ENCODE data around the gene NAALADL2. TPM values are rescaled to one million over a fixed set of nuclear protein-coding genes. Genes with fewer than 3 reads are reported as not detected.

NAALADL2 gene
- total and polyA plus RNA-seq, 2 of the 8 experiments (the other 6 are each of a cell fraction or from before 2014, with no cell fraction given), result 0.12 to 0.22 TPM

GRCh38 chr3:174959556-174960065, 100.5 kb downstream of the NAALADL2 start (continued):
- TF ChIP-seq, protein P1, sequence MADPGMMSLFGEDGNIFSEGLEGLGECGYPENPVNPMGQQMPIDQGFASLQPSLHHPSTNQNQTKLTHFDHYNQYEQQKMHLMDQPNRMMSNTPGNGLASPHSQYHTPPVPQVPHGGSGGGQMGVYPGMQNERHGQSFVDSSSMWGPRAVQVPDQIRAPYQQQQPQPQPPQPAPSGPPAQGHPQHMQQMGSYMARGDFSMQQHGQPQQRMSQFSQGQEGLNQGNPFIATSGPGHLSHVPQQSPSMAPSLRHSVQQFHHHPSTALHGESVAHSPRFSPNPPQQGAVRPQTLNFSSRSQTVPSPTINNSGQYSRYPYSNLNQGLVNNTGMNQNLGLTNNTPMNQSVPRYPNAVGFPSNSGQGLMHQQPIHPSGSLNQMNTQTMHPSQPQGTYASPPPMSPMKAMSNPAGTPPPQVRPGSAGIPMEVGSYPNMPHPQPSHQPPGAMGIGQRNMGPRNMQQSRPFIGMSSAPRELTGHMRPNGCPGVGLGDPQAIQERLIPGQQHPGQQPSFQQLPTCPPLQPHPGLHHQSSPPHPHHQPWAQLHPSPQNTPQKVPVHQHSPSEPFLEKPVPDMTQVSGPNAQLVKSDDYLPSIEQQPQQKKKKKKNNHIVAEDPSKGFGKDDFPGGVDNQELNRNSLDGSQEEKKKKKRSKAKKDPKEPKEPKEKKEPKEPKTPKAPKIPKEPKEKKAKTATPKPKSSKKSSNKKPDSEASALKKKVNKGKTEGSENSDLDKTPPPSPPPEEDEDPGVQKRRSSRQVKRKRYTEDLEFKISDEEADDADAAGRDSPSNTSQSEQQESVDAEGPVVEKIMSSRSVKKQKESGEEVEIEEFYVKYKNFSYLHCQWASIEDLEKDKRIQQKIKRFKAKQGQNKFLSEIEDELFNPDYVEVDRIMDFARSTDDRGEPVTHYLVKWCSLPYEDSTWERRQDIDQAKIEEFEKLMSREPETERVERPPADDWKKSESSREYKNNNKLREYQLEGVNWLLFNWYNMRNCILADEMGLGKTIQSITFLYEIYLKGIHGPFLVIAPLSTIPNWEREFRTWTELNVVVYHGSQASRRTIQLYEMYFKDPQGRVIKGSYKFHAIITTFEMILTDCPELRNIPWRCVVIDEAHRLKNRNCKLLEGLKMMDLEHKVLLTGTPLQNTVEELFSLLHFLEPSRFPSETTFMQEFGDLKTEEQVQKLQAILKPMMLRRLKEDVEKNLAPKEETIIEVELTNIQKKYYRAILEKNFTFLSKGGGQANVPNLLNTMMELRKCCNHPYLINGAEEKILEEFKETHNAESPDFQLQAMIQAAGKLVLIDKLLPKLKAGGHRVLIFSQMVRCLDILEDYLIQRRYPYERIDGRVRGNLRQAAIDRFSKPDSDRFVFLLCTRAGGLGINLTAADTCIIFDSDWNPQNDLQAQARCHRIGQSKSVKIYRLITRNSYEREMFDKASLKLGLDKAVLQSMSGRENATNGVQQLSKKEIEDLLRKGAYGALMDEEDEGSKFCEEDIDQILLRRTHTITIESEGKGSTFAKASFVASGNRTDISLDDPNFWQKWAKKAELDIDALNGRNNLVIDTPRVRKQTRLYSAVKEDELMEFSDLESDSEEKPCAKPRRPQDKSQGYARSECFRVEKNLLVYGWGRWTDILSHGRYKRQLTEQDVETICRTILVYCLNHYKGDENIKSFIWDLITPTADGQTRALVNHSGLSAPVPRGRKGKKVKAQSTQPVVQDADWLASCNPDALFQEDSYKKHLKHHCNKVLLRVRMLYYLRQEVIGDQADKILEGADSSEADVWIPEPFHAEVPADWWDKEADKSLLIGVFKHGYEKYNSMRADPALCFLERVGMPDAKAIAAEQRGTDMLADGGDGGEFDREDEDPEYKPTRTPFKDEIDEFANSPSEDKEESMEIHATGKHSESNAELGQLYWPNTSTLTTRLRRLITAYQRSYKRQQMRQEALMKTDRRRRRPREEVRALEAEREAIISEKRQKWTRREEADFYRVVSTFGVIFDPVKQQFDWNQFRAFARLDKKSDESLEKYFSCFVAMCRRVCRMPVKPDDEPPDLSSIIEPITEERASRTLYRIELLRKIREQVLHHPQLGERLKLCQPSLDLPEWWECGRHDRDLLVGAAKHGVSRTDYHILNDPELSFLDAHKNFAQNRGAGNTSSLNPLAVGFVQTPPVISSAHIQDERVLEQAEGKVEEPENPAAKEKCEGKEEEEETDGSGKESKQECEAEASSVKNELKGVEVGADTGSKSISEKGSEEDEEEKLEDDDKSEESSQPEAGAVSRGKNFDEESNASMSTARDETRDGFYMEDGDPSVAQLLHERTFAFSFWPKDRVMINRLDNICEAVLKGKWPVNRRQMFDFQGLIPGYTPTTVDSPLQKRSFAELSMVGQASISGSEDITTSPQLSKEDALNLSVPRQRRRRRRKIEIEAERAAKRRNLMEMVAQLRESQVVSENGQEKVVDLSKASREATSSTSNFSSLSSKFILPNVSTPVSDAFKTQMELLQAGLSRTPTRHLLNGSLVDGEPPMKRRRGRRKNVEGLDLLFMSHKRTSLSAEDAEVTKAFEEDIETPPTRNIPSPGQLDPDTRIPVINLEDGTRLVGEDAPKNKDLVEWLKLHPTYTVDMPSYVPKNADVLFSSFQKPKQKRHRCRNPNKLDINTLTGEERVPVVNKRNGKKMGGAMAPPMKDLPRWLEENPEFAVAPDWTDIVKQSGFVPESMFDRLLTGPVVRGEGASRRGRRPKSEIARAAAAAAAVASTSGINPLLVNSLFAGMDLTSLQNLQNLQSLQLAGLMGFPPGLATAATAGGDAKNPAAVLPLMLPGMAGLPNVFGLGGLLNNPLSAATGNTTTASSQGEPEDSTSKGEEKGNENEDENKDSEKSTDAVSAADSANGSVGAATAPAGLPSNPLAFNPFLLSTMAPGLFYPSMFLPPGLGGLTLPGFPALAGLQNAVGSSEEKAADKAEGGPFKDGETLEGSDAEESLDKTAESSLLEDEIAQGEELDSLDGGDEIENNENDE (IDR thresholded peaks at IDR 0.05; ENCODE audit: insufficient replicate concordance, low read length), result no peak
- TF ChIP-seq RAD21 (IDR thresholded peaks at IDR 0.05 in 1 of 2, conservative IDR thresholded peaks at IDR 0.05 in 1 of 2; ENCODE audit: low read depth in 2 of 2, low read length in 2 of 2) (no peak), CHD2 (IDR thresholded peaks at IDR 0.05; ENCODE audit: low read length) (no peak), JUN (IDR thresholded peaks at IDR 0.05; ENCODE audit: low read depth, low read length) (no peak), SP1 (IDR thresholded peaks at IDR 0.05; ENCODE audit: low read depth, low read length) (no peak), BRCA1 (IDR thresholded peaks at IDR 0.05; ENCODE audit: low read depth, low read length) (no peak), EP300 (IDR thresholded peaks at IDR 0.05; ENCODE audit: borderline replicate concordance in 1 of 2, low read depth in 2 of 2, low read length in 2 of 2) (no peak), TAF7 (optimal IDR thresholded peaks at IDR 0.05; ENCODE audit: borderline replicate concordance, low read depth, low read length) (no peak), CREB1 (IDR thresholded peaks at IDR 0.05) (no peak), CEBPB (IDR thresholded peaks at IDR 0.05; ENCODE audit: low read depth, low read length) (no peak)
- TF ChIP-seq, protein P2, sequence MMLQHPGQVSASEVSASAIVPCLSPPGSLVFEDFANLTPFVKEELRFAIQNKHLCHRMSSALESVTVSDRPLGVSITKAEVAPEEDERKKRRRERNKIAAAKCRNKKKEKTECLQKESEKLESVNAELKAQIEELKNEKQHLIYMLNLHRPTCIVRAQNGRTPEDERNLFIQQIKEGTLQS (IDR thresholded peaks at IDR 0.05; ENCODE audit: insufficient read depth, low read depth, low read length), result no peak
